ENCODE measurements around the gene OR4C46.
A peak's percentile ranks its signal among the peaks of the same experiment; 100 is the strongest.
"Not testable (repeated sequence)": the region's sequence is repeated elsewhere in the genome, so short reads cannot be mapped to it uniquely, and the experiment has no call there.

OR4C46 gene

DNA sequence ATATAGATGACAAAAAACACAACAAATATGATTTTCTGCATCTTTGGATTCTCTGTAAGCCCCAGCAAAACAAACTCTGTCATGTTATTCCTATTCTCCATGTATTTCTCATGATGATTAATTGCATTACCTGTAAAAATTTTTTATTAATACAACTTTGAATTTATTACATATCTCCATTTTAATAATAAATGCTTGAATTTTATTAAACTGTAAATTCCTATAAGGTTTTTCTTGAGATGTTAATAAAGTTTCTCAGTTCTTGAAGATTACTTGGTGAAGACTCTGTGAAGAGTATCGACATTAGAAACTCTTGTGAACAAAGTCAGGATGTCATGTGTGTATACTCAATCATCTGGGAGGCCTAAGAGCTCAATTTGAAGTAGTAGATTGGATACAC, at the start of gene OR4C46:
TSS of gene OR4C46 (minus strand) at position 101 of the 400 bp plus-strand sequence. CDS start at position 101, 0 bp downstream.
- no peak for DNase-seq (ENCODE audit: low read depth)

- not testable (repeated sequence) for DNase-seq (ENCODE audit: low read depth)
Observed at GRCh38 chr11:54645606-54646005, 41.8 kb upstream of the OR4C46 start.

- not testable (repeated sequence) for DNase-seq (ENCODE audit: low read depth)
Observed at GRCh38 chr11:54561439-54561838, 42.4 kb downstream of the OR4C46 start.

- DNase-seq (ENCODE audit: low read depth): peak; percentile 20
Observed at GRCh38 chr11:54558919-54559318, 44.9 kb downstream of the OR4C46 start.

DNA sequence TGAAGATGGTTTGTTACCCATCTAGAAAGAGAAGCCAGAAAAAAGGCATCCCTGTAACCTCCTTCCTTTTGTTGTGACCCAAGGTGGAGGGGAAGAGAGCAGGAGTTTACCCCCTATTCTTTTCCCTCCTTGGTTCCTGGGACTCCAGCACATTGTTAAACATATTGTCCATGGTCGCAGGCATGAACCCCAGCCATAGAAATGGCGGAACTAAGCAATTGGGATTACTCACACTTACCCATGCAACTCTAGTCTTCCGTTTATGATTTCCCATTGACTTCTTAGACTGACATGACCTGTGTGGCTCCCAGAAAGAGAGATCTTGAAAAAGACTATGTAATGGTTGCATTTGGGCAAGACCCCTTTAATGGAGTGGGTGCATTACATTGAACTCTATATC, 45.4 kb downstream of the OR4C46 start:
- no peak for DNase-seq (ENCODE audit: low read depth)
